HG03439 (cell line): Measurements from ENCODE around the gene PDGFD.
A peak's percentile ranks its signal among the peaks of the same experiment; 100 is the strongest.

ENCODE experiments used
- ATAC-seq: cut with Tn5 transposase; IDR thresholded peaks from one replicate; pipeline ENCODE4 v1.9.1; 2021; ENCODE audit warnings: mild to moderate bottlenecking, moderate library complexity; ENCODE audit not compliant: unreplicated experiment

PDGFD gene

DNA sequence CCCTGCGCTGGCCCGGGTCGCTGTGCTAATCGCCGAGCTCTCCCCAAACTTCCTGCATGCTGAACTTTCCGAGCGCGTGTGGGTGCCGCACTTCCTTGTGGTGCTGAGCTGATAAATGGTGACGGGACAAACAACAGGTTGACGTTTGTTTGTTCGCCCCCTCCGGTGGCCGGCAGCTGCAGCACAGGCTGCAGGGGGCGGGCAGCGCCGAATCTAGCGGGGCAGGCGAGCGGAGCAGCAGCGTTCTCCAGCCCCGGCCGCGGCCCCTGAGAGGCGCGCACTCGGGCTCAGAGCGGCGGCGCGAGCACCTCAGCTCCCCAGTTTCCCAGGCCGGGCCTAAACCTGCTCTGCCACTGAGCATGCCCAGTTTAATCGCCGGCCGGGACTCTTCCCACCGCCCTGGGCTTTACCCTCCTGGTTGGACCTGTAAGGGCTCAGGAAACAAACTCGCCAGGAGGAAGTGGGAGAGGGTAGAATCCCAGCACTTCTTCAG is at the start of gene PDGFD:
PDGFD (minus strand) TSS at position 120 of the 493 bp plus-strand sequence.
- ATAC-seq: peak; percentile 98

DNA sequence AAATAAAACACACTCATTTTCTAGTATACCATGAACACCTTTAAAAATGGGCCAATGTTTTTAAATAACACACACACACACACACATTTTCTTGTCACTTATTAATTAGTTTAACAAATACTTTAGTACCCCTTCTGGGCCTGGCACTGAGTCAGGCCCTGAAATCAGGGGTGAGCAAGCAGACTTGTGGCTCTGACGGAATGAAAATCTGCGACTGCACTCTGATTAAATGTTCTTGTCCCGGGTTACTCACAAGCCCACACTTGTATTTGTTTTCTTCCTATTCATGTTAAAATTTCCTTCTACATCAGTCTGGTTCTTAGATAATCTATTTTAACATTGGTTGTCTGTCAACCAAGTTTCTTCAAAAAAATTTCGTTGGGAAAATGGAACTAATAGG is 43.0 kb upstream of the PDGFD start:
- ATAC-seq: no peak

GRCh38 chr11:104205838-104206237 is 41.9 kb upstream of the PDGFD start:
- ATAC-seq: no peak

DNA sequence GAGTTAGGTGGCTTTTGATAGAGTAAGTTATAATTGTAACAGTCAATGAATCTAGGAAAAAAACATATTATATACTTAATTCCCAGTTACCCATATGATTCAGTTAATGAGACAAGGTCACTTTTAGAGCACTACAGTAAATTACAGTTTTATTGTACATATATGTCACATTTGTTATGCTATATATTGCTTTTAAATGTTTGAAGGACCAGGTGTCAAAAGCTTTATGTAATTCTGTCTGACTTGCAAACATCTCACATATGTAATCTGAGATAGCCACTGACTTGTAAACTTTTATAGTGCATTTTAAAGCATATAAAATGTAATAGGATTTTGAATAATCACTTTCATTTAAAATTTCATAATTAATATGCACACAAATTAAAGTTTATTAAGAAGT is 36.7 kb upstream of the PDGFD start:
- no peak for ATAC-seq

DNA sequence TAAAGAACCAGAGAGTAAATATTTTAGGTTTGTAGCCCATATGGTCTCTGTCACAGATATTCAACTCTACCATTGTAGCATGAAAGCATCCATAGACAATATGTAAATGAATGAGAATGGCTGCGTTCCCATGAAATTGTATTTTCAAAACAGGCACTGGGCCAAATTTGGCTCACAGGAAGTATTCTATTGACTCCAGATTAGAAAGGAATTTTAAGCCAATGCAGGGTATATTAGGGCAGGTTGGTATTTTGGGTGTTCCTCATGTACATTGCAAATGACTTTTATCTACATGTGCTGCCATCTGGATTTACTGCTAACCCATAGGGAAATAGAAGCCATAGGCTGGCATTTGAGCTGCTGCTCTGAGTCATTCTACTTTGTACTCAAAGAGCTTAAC is 35.1 kb upstream of the PDGFD start:
- no peak for ATAC-seq

DNA sequence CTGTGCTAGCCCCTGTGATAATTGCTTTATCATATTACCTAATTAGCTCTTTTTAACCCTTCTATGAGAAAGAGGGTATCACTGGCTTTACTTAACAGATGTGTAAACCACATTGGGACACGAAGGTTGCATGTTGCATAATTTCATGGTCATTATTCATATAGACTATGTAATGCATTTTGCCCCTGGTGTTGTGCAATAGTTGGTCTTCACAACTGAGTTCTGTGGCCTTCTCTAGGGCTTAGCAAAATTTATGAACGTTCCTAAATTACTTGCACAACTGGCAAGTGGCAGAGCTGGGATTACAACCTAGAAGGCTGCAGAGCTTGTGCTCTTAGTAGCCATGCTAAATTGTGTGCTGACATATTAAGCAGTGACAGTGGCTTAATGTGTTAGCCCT is 34.6 kb upstream of the PDGFD start:
- ATAC-seq: no peak

GRCh38 chr11:104191124-104191523 is 27.2 kb upstream of the PDGFD start:
- ATAC-seq: no peak

GRCh38 chr11:104183593-104183992 is 19.6 kb upstream of the PDGFD start:
- no peak for ATAC-seq

- no peak for ATAC-seq
Measured at GRCh38 chr11:104175769-104176168, 11.8 kb upstream of the PDGFD start.

DNA sequence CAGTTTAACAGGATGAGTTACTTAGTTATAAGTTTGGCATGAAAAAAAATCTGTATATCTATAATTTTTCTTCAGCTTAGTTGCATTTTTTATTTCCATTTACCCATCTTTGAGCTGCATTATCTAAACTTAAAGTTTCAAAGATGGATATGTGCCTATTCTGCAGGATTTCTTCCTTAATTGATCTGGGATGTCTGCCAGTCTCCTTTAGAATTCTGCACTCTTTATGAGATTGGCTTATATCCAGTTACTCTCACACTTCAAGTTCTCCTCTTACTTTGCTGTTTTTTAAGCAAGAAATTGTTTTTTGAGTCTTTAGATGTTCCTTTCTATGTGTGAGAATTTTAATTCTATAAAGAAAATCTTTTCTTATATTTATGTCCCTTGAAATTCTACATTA is 5.1 kb upstream of the PDGFD start:
- no peak for ATAC-seq

GRCh38 chr11:104165014-104165413 is 1.1 kb upstream of the PDGFD start:
- no peak for ATAC-seq

GRCh38 chr11:104163100-104164027 is 583 bp downstream of the PDGFD start:
- peak; percentile 28 for ATAC-seq

DNA sequence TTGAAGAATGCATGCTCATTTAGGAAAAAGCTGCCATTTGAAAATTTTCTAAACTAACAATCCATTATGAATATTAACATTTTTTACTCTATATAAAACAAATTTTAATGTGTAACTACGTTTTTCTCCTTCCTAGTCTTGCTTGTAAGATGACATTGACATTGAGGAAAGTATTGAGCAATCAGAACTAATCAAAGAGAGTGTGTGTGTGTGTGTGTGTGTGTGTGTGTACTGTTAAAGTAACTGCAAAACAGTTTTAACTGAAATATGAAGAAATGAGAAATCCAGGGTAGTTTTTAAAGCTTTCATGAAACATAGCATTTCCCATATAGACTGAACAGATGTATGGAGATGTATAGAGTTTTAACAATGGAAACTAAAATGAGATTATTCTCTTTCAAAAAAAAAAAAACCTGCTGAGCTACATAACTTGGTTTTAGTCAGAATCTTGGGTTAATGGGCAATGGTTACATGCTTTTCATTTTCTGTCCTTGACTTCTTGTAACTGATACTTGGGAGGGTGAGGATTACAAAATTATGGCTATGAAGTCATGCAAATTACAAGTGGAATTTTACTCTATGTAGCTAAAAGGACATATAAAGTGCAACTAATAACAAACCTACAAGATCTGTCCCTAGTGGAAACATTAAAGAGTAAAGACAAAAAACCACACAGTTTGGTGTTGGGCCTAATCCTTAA is 2.0 kb downstream of the PDGFD start:
- no peak for ATAC-seq

- no peak for ATAC-seq
Measured at GRCh38 chr11:104159356-104159755, 4.6 kb downstream of the PDGFD start.

- ATAC-seq: no peak
Measured at GRCh38 chr11:104155375-104155774, 8.6 kb downstream of the PDGFD start.

DNA sequence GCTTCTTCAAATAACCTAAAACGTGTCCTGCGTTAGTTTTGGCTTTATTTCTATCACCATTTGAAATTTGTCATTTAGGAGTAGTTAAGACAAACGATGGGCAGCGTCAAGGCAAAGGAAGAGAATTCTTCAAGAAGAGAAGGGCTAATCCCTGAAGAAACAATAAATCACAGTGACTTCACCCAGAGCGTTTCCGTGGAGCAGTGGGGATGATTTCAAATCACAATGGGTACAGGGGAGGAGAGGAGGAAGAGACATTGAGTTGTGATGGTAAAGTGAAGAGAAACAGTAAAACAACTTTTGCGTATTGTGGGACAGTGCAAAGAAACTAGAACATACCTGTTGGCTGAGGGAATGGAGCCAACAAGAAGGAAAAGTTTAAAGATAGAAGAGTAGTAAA is 9.7 kb downstream of the PDGFD start:
- no peak for ATAC-seq

DNA sequence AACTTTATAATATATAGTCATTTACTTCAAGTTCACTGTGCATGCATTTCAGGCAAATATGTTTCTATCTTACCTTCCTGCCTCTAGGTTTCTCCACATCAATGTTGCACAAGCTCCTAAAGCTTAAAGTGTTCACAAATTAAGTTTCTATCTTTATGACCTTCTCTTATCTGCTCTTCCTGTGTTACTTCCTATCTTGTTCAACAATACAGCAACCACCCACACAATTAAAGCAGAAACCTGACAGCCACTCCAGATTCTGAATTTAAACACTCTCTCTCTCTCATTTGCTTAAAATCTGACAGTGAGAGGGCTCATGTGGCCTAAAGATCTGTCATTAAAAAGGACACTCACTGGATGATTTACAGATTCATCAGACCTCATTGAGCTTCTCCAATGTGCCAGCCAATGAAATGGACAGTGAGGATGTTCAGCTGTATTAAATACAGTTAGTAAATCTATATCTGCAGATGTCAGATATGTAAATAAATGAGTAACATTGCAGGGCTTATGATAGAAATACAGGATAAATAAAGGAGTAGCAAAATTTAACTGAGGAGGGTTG is 10.9 kb downstream of the PDGFD start:
- ATAC-seq: peak; percentile 57

GRCh38 chr11:104151404-104152204 is 12.3 kb downstream of the PDGFD start:
- ATAC-seq: no peak

- ATAC-seq: no peak
Measured at GRCh38 chr11:104148706-104149105, 15.2 kb downstream of the PDGFD start.

DNA sequence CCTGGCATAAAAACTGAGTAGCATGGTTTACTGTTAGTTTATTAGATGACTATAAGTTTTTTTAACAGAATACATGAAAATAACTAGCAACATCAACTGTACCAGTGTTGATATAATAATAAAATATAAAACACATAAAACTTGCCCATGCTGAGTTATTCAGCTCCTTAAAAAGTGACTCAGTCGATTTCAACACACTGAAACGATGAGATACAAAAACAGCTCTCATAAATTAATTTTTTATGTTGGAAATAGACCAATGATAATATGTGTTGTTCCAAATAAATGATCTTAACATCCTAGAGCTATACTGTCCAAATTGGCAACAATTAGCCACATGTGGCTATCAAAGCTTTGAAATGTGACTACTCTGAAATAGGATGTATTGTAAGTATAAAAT is 15.9 kb downstream of the PDGFD start:
- no peak for ATAC-seq

DNA sequence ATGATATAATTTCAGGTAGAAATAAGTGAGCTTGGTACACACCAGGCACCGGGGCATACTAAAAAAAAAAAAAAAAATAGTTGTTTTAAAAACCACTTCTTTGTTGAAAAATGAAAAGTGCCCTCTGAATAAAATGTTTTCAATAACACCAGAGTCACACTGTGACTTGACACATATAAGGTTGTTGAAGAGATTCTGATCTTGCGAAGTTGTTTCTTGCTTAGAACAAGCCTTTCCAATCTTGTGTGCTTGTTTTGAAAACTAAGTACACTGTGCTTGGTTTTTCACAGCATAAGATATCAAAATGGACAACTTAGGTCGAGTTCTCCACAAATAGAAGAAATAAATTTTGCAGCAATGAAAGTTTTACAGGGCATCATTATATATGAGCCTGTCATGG is 17.0 kb downstream of the PDGFD start:
- ATAC-seq: no peak
